SW480 (cell line): ENCODE data around the gene CA5A.
"Not testable (repeated sequence)": the region's sequence is repeated elsewhere in the genome, so short reads cannot be mapped to it uniquely, and the experiment has no call there.

Experiments used
- DNase-seq: peaks from one replicate; pipeline ENCODE4 v3.0.0-alpha.2; 2016; ENCODE audit warnings: low spot score

Gene CA5A

DNA sequence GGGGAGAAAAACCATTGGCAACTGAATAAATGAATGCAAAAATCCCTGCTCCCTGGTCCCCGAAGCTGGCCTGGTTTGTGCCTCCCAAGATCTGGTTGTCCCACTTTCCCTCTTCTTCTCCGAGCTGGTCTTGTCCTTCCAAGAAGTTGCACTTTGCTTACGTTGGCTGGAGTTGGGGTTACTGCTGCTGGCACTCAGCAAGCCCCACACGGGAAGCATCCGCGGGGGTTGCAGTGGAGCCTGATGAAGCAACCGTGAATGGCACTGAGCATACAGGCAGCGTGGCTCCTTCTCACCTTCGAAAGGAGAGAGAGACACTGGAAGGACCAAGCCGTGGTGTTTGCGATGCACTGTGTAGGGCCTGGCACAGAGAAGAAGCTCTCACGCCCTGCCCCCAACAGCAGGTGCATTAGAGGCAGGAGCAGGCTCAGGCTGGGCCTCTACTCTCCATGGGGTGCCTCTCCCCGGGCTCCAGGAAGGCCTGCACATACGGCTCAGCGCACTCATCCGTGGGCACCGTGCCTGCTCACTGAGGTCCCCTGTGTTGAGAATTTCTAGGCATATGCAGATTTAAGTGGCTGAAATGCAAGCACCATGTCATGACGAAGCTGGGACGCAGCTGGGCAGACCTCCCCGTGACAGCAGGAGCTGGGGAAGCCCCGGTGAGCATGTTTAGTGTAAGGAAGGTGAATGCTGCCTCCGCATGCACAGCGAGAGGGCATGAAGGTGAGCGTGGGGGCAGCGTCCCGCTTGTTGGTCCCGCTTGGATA, 12.1 kb downstream of the CA5A start:
- DNase-seq: no peak

DNA sequence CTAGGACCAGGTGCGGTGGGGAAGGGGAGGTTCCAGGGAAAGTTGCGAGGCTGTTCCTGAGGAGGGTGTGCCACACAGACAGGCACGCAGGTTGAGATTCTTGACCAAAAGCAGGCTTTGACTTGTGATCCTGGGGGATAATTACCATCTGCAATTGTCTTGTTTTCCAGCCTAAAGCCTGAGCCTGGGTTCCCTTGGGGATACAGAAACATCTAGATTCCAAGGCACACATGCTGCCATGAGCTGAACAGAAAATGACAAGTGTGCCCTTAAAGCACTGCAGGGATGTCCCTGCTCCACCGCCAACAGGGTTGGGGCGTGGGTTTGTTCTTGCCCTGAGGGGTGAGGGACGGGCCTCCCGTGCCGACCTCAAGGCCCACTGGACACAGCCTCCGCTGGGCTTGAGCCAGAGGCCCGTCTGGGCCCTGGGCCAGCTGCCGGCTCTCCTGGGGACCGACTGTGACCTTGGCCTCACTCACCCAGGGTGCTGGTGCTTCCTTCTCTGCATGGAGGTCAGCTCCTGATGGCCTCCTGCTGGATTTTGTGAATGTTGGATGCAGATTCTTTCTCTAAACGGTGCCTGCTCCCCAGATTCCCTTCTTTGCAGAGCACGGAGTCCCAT, 14.0 kb downstream of the CA5A start:
- DNase-seq: no peak

GRCh38 chr16:87921236-87921773, 15.0 kb downstream of the CA5A start:
- DNase-seq: no peak

DNA sequence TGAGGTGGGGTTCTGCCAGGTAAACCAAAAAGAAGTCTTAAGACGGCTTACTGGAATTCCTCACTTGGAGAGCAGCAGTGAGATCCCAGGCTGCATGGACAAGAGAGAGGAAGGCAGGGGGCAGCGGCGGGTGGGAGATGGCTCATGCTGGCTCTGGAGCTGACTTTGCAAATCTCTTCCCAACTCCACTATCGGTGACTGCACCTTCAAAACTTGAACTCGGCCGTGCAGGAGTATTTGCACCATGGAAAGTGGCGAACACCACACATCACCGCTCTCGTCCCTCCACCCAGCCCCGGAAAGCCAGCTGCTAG, 16.7 kb downstream of the CA5A start:
- DNase-seq: no peak

DNA sequence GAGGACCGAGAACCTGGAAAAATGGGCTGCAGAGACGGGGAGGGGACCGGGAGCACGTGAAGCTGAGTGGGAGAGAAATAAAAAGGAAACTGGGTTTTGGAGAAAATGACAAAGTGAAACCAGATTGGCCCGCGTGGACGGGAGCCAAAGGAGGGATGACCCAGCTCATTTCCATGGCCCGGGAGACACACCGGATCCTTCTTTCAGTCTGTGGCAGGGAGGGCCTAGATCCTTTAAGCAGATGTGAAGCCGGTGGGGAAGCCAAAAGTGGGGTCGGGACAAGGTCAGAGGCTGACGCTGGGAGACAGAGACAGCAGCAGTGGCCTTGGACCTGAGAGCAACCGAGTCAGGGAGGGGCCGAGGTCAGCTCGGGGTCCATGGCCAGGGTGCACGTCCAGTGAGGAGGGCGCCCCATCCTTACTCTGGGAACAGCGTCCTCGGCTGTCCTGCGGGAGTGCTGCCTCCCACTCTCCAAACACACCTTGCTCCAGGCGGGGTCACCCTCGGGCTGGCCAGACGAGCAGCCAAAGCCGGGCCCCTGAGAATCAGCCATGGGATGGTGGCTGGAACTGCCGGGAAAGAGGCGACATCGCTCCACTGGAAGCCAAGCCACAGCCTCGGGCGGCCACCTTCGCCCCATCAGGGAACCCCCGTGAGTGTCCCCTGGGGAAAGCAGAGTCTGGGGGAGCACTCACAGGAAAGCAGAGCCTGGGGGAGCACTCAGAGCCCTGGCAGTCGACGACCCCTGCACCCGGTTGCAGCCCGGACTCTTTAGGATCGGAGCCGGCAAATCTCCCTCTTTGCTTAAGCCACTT, 17.3 kb downstream of the CA5A start:
- no peak for DNase-seq

- no peak for DNase-seq
Measured at GRCh38 chr16:87918338-87918737, 18.0 kb downstream of the CA5A start.

- DNase-seq: no peak
Measured at GRCh38 chr16:87917503-87917902, 18.8 kb downstream of the CA5A start.

- no peak for DNase-seq
Measured at GRCh38 chr16:87914812-87915211, 21.5 kb downstream of the CA5A start.

DNA sequence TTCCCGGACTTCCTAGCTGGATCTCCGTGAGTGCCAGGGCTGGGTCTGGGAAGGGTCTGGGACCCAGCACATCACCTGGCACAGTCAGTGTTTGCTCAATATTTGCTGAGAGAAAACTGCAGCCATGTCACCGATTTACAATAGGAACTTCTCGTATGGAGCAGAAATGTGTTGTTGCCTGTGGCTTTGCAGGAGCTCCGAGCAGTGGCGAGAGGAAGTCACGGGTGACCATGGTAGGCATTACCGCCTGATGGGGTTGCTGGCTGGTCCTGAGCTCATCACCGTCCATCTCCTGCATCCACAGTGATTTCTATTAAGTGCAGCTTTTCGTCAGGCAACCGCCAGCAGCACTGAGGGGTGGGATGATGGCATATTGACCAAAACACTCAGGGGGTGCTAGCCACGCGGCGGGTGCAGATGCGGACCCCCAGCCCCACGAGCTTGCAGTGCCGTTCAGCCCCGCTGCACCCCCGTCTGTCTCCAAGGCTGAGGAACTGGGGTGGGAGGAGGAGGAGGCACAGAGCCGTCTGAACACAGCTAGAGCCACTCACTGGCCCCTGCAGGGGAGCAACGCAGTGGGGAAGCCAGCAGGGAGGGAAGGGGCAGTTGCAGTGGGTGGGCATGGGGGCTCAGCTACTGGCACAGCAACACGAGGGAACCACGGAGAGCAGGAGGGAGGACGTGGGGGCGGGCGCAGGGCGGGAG, 22.2 kb downstream of the CA5A start:
- DNase-seq: not testable (repeated sequence)

DNA sequence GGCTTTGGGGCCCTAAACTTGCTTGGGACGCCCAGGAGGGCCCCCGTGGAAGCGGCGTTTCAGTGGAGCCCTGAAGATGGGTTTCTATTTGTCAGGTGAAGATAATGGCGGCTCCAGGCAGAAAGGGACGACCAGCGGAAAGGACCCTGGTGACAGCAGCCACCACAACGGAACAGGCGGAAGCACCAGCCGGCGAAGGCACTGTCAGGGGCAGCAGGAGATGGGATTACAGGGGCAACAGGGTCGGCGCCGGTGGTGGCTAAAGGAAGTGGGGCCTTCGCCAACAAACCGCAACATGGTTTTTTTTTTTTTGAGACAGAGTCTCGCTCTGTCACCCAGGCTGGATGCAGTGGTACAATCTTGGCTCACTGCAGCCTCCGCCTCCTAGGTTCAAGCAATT, 23.6 kb downstream of the CA5A start:
- DNase-seq: not testable (repeated sequence)

DNA sequence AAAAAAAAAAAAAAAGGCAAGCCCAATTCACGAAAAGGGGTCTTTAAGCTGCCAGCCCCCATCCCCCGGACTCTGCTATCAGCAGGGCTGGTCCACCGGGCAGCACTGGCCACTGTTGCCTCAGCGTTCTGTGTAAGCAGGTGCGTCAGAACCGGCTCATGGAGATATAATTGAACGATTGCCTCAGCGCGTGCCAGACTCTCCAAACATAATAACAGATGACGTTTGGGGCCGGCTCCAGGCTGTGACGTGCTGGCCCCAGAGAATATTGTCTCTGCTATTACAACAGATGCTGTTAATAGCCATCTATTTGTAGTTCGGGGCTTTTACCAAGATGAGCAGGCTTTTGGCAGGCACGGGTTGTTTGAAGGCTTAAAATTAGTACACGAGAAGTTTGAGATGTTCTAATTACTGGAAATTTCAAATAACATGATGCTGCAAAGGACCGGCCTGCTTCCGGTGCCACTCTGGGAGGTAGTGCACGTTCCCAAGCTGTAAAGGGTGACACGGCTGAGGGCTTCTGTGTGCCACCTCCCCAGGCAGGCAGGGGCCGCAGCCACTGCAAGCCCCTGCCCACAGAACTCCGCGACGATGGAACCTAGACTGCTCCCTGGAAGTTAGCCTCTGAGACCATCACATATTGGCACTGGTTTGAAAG, 25.1 kb downstream of the CA5A start:
- not testable (repeated sequence) for DNase-seq

GRCh38 chr16:87909203-87909935, 27.0 kb downstream of the CA5A start:
- DNase-seq: peak; percentile 64

GRCh38 chr16:87908101-87908500, 28.2 kb downstream of the CA5A start:
- not testable (repeated sequence) for DNase-seq

GRCh38 chr16:87905521-87905920, 30.8 kb downstream of the CA5A start:
- not testable (repeated sequence) for DNase-seq

DNA sequence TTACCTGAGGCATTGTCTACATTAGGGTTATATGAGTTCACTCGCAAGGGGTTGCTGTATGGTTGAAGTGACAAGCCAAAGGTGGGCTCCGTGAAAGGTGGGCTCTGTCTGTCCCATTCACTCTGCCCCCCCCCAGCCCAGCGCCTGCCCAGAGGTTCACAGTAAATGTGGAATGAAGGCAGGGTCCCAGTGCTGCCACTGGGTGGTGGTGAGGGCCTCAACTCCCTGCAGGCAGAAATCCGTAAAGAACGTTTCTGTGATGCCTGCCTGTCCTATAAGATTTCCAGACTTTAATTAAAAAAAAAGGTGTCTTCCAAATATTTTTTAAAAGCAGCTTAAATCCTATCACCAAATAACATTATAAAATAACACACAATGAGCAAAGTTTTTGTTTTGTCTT, 31.4 kb downstream of the CA5A start:
- DNase-seq: not testable (repeated sequence)

DNA sequence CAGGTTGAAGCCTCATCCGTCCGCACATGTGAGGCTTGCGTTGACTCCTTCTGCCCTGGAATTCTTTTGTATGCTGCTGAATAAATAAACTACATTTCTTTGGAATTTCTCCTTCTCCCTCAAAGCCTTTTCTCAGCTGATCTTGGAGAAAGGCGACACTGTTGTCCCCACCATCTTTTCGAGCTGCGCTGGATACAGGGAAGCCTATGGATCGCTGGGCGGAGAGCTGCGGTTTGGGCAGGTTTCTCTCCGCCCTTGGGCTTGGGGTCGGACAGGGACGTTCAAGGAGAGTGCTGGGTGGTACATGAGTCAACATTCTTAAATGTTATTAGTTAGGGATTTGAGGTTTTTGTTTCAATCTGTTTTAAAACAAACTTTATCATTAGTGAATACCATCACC, 35.8 kb downstream of the CA5A start:
- not testable (repeated sequence) for DNase-seq

GRCh38 chr16:87897521-87898505, 38.5 kb downstream of the CA5A start:
- DNase-seq: peak; percentile 17

DNA sequence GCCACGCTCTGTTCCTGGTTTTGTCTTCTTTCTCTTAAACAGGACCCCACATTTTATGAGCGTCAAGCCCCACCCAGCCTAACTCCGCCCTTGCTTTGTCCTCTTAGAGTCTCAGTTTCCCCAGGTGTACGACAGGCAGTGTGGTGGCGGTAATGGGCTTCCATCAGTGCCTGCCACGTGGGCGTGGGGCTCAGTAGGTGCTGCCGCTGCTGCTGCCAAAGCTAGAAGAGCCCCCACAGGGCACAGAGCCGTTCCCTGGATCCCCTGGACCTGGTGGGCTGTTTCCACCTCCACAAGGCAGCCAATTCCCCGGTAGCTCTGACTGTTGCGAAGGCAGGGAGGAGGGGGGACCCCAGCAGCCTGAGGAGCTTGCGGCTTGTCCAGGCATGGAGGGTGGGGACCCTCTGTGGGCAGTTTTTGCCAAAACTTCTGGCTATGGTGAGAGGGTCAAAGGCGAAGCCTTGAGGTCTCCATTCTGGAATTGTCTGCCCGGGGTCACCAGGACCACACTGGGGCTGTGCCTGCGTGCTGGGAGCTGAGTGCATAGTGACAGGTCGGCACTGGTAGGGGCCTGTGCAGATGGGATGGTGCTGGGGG, 39.3 kb downstream of the CA5A start:
- DNase-seq: not testable (repeated sequence)
